Osteocyte (in vitro differentiated cells): ENCODE measurements around the gene STX3. TPM values are rescaled to one million over a fixed set of nuclear protein-coding genes. Genes with fewer than 3 reads are reported as not detected.
"Not testable (repeated sequence)": the region's sequence is repeated elsewhere in the genome, so short reads cannot be mapped to it uniquely, and the experiment has no call there.

ENCODE experiments used
- DNase-seq: peaks from one replicate; pipeline ENCODE4 v3.0.0; 2021; ENCODE audit warnings: mixed read lengths; ENCODE audit not compliant: unreplicated experiment; ENCODE audit errors: extremely low spot score
- H3K27ac Mint-ChIP-seq: one replicate; pipeline ENCODE4 v1.8.0; 2021; ENCODE audit warnings: mild to moderate bottlenecking, mixed read lengths; ENCODE audit not compliant: unreplicated experiment
- H3K27me3 Mint-ChIP-seq: one replicate; pipeline ENCODE4 v1.8.0; 2021; ENCODE audit warnings: mixed read lengths; ENCODE audit not compliant: unreplicated experiment
- H3K36me3 Mint-ChIP-seq: one replicate; pipeline ENCODE4 v1.8.0; 2021; ENCODE audit warnings: mixed read lengths; ENCODE audit not compliant: unreplicated experiment
- H3K4me1 Mint-ChIP-seq: one replicate; pipeline ENCODE4 v1.8.0; 2021; ENCODE audit warnings: mixed read lengths; ENCODE audit not compliant: unreplicated experiment
- H3K4me3 Mint-ChIP-seq: one replicate; pipeline ENCODE4 v1.8.0; 2021; ENCODE audit warnings: mild to moderate bottlenecking, moderate library complexity, mixed read lengths; ENCODE audit not compliant: unreplicated experiment
- H3K9me3 Mint-ChIP-seq: one replicate; pipeline ENCODE4 v1.8.0; 2021; ENCODE audit warnings: mixed read lengths; ENCODE audit not compliant: unreplicated experiment
- total RNA-seq: library from RNA; stranded (reverse); gene quantifications from 2 replicates; pipeline ENCODE4 v1.2.1, GENCODE V29; 2021
- TF ChIP-seq, protein P1 (sequence below): fragments of 200-600 bp; sonication (generic); IDR thresholded peaks from 2 replicates; pipeline ENCODE4 v1.5.0; 2021; ENCODE audit warnings: antibody characterized with exemption, mild to moderate bottlenecking, moderate library complexity

The STX3 gene
- total RNA-seq, 1 donor from 2014 or later, result 17.8 TPM

DNA sequence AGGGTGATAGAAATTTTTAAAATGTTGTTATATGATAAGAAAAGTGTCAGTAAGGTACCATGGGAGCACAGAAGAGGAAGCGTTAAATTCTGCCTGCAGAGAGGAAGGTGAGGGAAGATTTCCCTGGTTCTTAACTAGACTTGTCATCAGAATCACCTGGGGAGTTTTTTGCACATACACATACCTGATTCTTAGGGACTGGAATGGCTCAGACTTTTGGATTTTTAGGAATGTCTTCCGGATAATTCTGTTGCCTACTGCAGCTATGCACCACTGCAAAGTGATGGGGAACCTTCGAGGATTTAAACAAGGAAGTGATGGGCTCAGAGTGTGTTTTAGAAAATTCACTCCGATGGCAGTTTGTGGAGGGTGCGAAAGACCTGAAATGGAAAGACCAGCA is 21.9 kb downstream of the STX3 start:
- no peaks in the 10 kb centered on the region for H3K27me3 Mint-ChIP-seq
- peaks cover 21% of the 10 kb centered on the region for H3K36me3 Mint-ChIP-seq
- TF ChIP-seq, protein P1, sequence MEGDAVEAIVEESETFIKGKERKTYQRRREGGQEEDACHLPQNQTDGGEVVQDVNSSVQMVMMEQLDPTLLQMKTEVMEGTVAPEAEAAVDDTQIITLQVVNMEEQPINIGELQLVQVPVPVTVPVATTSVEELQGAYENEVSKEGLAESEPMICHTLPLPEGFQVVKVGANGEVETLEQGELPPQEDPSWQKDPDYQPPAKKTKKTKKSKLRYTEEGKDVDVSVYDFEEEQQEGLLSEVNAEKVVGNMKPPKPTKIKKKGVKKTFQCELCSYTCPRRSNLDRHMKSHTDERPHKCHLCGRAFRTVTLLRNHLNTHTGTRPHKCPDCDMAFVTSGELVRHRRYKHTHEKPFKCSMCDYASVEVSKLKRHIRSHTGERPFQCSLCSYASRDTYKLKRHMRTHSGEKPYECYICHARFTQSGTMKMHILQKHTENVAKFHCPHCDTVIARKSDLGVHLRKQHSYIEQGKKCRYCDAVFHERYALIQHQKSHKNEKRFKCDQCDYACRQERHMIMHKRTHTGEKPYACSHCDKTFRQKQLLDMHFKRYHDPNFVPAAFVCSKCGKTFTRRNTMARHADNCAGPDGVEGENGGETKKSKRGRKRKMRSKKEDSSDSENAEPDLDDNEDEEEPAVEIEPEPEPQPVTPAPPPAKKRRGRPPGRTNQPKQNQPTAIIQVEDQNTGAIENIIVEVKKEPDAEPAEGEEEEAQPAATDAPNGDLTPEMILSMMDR, result no peak
- no peak overlapping the region for H3K4me3 Mint-ChIP-seq
- no peak overlapping the region for H3K27ac Mint-ChIP-seq
- H3K9me3 Mint-ChIP-seq, result no peaks in the 10 kb centered on the region
- H3K4me1 Mint-ChIP-seq, result no peaks in the 10 kb centered on the region
- no peak for DNase-seq

DNA sequence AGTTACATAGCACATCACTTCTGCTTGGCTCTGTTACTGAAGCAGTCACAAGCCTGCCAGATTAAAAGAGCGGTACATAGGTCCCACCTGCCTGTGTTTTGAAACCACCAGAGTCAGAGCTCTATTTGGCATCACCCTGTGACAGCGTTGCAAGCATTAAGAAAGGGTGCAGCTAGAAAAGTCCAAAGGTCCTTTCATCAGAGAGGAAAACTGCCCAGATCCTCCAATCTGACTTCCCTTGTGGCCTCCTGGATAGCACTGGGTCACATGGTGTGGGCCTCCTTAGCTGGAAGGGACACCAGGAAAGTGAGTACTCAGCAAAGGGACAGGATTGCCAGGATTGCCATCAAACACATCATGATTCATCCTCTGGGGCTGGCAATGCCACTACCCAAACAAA is 22.9 kb downstream of the STX3 start:
- DNase-seq, result no peak
- no peak overlapping the region for H3K27ac Mint-ChIP-seq
- H3K9me3 Mint-ChIP-seq, result no peaks in the 10 kb centered on the region
- TF ChIP-seq, protein P1, result no peak
- no peak overlapping the region for H3K4me3 Mint-ChIP-seq
- H3K27me3 Mint-ChIP-seq, result no peaks in the 10 kb centered on the region
- no peaks in the 10 kb centered on the region for H3K4me1 Mint-ChIP-seq
- H3K36me3 Mint-ChIP-seq, result peaks cover 21% of the 10 kb centered on the region

DNA sequence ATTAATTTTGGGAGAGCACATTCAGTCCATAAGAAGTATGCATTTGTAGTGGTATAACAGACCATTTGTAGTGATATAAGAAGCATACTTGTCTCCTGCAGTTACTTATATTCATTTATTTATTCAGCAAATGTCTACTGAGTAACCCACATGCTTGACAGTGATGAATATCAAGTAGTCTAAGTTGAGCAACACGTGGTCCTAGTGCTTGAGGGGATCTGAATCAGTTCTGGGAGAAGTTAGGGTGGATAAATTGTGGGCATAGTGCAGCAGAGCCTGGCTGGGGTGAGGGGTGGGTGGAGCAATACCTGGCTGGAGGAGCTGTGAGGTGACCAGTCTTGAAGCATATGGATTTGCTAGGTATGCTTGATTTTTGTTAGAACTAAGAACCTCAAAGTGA is 24.3 kb downstream of the STX3 start:
- Mint-ChIP-seq H3K36me3 (peaks cover 20% of the 10 kb centered on the region), H3K27me3 (no peaks in the 10 kb centered on the region), H3K27ac (no peak overlapping the region), H3K9me3 (peaks cover 5% of the 10 kb centered on the region), H3K4me1 (no peaks in the 10 kb centered on the region), H3K4me3 (no peak overlapping the region)
- DNase-seq, result no peak
- TF ChIP-seq, protein P1, result no peak

DNA sequence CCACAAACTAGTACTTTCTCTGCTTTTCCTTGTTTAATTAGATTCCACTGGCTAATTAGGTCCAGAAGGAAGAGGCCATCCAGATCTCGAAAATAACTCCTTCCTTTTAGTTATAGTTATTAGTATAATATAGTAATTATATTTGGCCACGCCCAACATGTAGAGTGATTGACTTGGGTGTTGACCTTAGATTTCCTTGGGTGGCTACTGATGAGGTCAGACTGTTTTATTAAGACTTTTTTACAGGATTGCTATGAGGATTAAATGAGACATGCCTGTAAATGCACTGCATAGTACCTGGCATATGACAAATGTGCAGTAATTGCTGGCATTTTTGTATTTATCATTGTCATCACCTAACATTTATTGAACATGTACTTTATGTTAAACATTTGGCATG is 26.9 kb downstream of the STX3 start:
- Mint-ChIP-seq H3K36me3 (peaks cover 13% of the 10 kb centered on the region), H3K4me3 (no peak overlapping the region), H3K27me3 (no peaks in the 10 kb centered on the region), H3K9me3 (peaks cover 5% of the 10 kb centered on the region), H3K4me1 (peaks cover 7% of the 10 kb centered on the region), H3K27ac (no peak overlapping the region)
- no peak for DNase-seq
- TF ChIP-seq, protein P1, result no peak

DNA sequence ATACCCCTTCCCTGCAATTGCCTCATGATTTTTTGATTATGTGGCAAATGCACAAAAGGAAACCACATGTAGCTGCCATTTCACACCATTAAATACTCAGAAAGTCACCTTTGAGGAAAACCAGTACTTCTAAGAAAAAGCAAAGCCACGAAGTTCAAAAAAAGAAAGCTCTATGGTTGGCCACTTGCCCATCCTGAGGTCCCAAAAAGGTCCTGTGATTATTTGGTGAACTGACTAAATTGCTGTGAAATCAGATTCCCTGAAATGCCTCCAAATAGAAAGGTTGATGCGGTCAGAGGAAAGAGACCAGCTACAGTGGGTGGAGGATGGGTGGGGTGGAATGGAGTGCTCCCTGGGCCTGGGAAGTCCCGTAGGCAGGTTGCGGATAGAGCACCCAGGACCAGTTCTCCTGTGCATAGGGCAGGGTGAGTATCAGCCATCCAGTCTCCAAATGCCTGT is 28.5 kb downstream of the STX3 start:
- peaks cover 5% of the 10 kb centered on the region for H3K9me3 Mint-ChIP-seq
- peaks cover 13% of the 10 kb centered on the region for H3K36me3 Mint-ChIP-seq
- peaks cover 20% of the 10 kb centered on the region for H3K4me1 Mint-ChIP-seq
- DNase-seq, result no peak
- H3K27me3 Mint-ChIP-seq, result no peaks in the 10 kb centered on the region
- no peak overlapping the region for H3K4me3 Mint-ChIP-seq
- no peak overlapping the region for H3K27ac Mint-ChIP-seq
- TF ChIP-seq, protein P1, result no peak

DNA sequence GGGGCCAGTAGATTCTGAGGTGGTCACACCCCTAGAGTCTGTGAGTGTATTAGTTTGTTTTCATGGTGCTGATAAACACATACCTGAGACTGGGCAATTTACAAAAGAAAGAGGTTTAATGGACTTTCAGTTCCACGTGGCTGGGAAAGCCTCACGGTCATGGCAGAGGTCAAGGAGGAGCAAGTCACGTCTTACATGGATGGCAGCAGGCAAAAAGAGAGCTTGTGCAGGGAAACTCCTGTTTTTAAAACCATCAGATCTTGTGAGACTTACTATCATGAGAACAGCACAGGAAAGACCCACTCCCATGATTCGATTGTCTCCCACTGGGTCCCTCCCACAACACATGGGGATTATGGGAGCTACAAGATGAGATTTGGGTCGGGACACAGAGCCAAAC is 29.3 kb downstream of the STX3 start:
- H3K27me3 Mint-ChIP-seq, H3K9me3 Mint-ChIP-seq, DNase-seq, H3K4me3 Mint-ChIP-seq, H3K27ac Mint-ChIP-seq: not testable (repeated sequence)
- Mint-ChIP-seq H3K4me1 (peaks cover 20% of the 10 kb centered on the region), H3K36me3 (peaks cover 18% of the 10 kb centered on the region)
